ENCODE measurements around the gene TUBGCP2.
A peak's percentile ranks its signal among the peaks of the same experiment; 100 is the strongest.

Gene TUBGCP2

GRCh38 chr10:133306097-133306476, 2.6 kb downstream of the TUBGCP2 start:
- DNase-seq, result no peak
- H3K4me3 ChIP-seq (ENCODE audit: low read depth in 1 of 2, low read length in 2 of 2), result no peak overlapping the region
- H3K79me2 ChIP-seq (ENCODE audit: insufficient read depth, low read length), result peaks cover 65% of the 10 kb centered on the region
- peaks cover 31% of the 10 kb centered on the region for H3K4me1 ChIP-seq (ENCODE audit: insufficient read depth, low read length)
- no peak overlapping the region for H3K4me2 ChIP-seq (ENCODE audit: insufficient read depth, low read length)
- no peak overlapping the region for H3K27ac ChIP-seq (ENCODE audit: low read length)
- no peak for ATAC-seq (ENCODE audit: insufficient read depth, low read depth)
- TF ChIP-seq CTCF (IDR thresholded peaks at IDR 0.05; ENCODE audit: borderline replicate concordance, extremely low read depth, low read length, poor library complexity, severe bottlenecking), result no peak
- TF ChIP-seq EZH2 (IDR thresholded peaks at IDR 0.05; ENCODE audit: borderline replicate concordance, low read depth, low read length, severe bottlenecking), result no peak
- no peaks in the 10 kb centered on the region for H3K9me3 ChIP-seq (ENCODE audit: insufficient read depth, low read length, severe bottlenecking)
- H4K20me1 ChIP-seq (ENCODE audit: insufficient read depth, low read length), result peaks cover 73% of the 10 kb centered on the region
- peaks cover 34% of the 10 kb centered on the region for H3K36me3 ChIP-seq (ENCODE audit: insufficient read depth, low read length)
- H3K9ac ChIP-seq (ENCODE audit: low read depth, low read length), result no peak overlapping the region
- H2AFZ ChIP-seq (ENCODE audit: low read depth, low read length), result no peak overlapping the region
- H3K27me3 ChIP-seq (ENCODE audit: insufficient read depth, low read length, poor library complexity), result no peaks in the 10 kb centered on the region

GRCh38 chr10:133303206-133303605, 5.5 kb downstream of the TUBGCP2 start:
- Histone ChIP-seq H3K9ac (ENCODE audit: low read depth, low read length) (no peak overlapping the region), H3K27ac (ENCODE audit: low read length) (no peak overlapping the region), H4K20me1 (ENCODE audit: insufficient read depth, low read length) (peaks cover 53% of the 10 kb centered on the region), H3K4me1 (ENCODE audit: insufficient read depth, low read length) (peaks cover 20% of the 10 kb centered on the region), H3K27me3 (ENCODE audit: insufficient read depth, low read length, poor library complexity) (no peaks in the 10 kb centered on the region), H2AFZ (ENCODE audit: low read depth, low read length) (no peak overlapping the region), H3K9me3 (ENCODE audit: insufficient read depth, low read length, severe bottlenecking) (no peaks in the 10 kb centered on the region), H3K4me2 (ENCODE audit: insufficient read depth, low read length) (no peak overlapping the region), H3K4me3 (ENCODE audit: low read depth in 1 of 2, low read length in 2 of 2) (no peak overlapping the region), H3K79me2 (ENCODE audit: insufficient read depth, low read length) (peaks cover 56% of the 10 kb centered on the region), H3K36me3 (ENCODE audit: insufficient read depth, low read length) (peaks cover 41% of the 10 kb centered on the region)
- TF ChIP-seq EZH2 (IDR thresholded peaks at IDR 0.05; ENCODE audit: borderline replicate concordance, low read depth, low read length, severe bottlenecking) (no peak), CTCF (IDR thresholded peaks at IDR 0.05; ENCODE audit: borderline replicate concordance, extremely low read depth, low read length, poor library complexity, severe bottlenecking) (no peak)
- no peak for ATAC-seq (ENCODE audit: insufficient read depth, low read depth)
- no peak for DNase-seq

- Histone ChIP-seq H3K27ac (ENCODE audit: low read length) (no peak overlapping the region), H3K27me3 (ENCODE audit: insufficient read depth, low read length, poor library complexity) (no peaks in the 10 kb centered on the region), H3K36me3 (ENCODE audit: insufficient read depth, low read length) (peaks cover 51% of the 10 kb centered on the region), H3K4me1 (ENCODE audit: insufficient read depth, low read length) (peaks cover 11% of the 10 kb centered on the region), H3K4me3 (ENCODE audit: low read depth in 1 of 2, low read length in 2 of 2) (no peak overlapping the region), H3K79me2 (ENCODE audit: insufficient read depth, low read length) (peaks cover 46% of the 10 kb centered on the region), H3K4me2 (ENCODE audit: insufficient read depth, low read length) (no peak overlapping the region), H3K9me3 (ENCODE audit: insufficient read depth, low read length, severe bottlenecking) (no peaks in the 10 kb centered on the region), H2AFZ (ENCODE audit: low read depth, low read length) (no peak overlapping the region), H4K20me1 (ENCODE audit: insufficient read depth, low read length) (peaks cover 43% of the 10 kb centered on the region), H3K9ac (ENCODE audit: low read depth, low read length) (no peak overlapping the region)
- peak; percentile 33; the same call in 1 of the 3 replicates for ATAC-seq (ENCODE audit: insufficient read depth, low read depth)
- no peak for DNase-seq
- TF ChIP-seq CTCF (IDR thresholded peaks at IDR 0.05; ENCODE audit: borderline replicate concordance, extremely low read depth, low read length, poor library complexity, severe bottlenecking), result no peak
- TF ChIP-seq EZH2 (IDR thresholded peaks at IDR 0.05; ENCODE audit: borderline replicate concordance, low read depth, low read length, severe bottlenecking), result no peak
Measured at GRCh38 chr10:133302230-133302629, 6.4 kb downstream of the TUBGCP2 start.

- TF ChIP-seq EZH2 (IDR thresholded peaks at IDR 0.05; ENCODE audit: borderline replicate concordance, low read depth, low read length, severe bottlenecking) (no peak), CTCF (IDR thresholded peaks at IDR 0.05; ENCODE audit: borderline replicate concordance, extremely low read depth, low read length, poor library complexity, severe bottlenecking) (no peak)
- Histone ChIP-seq H2AFZ (ENCODE audit: low read depth, low read length) (no peak overlapping the region), H3K9me3 (ENCODE audit: insufficient read depth, low read length, severe bottlenecking) (no peaks in the 10 kb centered on the region), H3K27me3 (ENCODE audit: insufficient read depth, low read length, poor library complexity) (no peaks in the 10 kb centered on the region), H3K27ac (ENCODE audit: low read length) (no peak overlapping the region), H3K4me1 (ENCODE audit: insufficient read depth, low read length) (no peaks in the 10 kb centered on the region), H3K4me3 (ENCODE audit: low read depth in 1 of 2, low read length in 2 of 2) (no peak overlapping the region), H3K4me2 (ENCODE audit: insufficient read depth, low read length) (no peak overlapping the region), H4K20me1 (ENCODE audit: insufficient read depth, low read length) (peaks cover 29% of the 10 kb centered on the region), H3K79me2 (ENCODE audit: insufficient read depth, low read length) (peaks cover 23% of the 10 kb centered on the region), H3K9ac (ENCODE audit: low read depth, low read length) (no peak overlapping the region), H3K36me3 (ENCODE audit: insufficient read depth, low read length) (peaks cover 75% of the 10 kb centered on the region)
- ATAC-seq (ENCODE audit: insufficient read depth, low read depth), result no peak
- no peak for DNase-seq
Measured at GRCh38 chr10:133299738-133300137, 8.9 kb downstream of the TUBGCP2 start.
